ENCODE results near the gene F7. TPM values are rescaled to one million over a fixed set of nuclear protein-coding genes. Genes with fewer than 3 reads are reported as not detected.

F7 gene
- total RNA-seq, 1 donor from 2014 or later = not detected

- intact Hi-C loops (cut with micrococcal nuclease) = no loop called here
These were observed 10.7 kb downstream of the F7 start for GRCh38 chr13:113116206-113116800.

- intact Hi-C loops (cut with micrococcal nuclease) = no loop called here
These were observed 11.3 kb downstream of the F7 start for GRCh38 chr13:113116871-113117271.

DNA sequence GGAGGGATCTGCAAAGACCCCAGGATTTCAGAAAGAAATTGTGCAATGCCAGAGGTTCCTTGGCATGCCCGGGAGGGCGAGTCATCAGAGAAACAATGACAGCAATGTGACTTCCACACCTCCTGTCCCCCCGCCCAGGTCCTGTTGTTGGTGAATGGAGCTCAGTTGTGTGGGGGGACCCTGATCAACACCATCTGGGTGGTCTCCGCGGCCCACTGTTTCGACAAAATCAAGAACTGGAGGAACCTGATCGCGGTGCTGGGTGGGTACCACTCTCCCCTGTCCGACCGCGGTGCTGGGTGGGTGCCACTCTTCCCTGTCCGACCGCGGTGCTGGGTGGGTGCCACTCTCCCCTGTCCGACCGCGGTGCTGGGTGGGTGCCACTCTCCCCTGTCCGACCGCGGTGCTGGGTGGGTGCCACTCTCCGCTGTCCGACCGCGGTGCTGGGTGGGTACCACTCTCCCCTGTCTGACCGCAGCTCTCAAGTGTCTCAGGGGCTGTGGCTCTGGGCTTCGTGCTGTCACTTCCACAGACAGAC is 11.8 kb downstream of the F7 start:
- intact Hi-C loops (cut with micrococcal nuclease) = no loop called here

DNA sequence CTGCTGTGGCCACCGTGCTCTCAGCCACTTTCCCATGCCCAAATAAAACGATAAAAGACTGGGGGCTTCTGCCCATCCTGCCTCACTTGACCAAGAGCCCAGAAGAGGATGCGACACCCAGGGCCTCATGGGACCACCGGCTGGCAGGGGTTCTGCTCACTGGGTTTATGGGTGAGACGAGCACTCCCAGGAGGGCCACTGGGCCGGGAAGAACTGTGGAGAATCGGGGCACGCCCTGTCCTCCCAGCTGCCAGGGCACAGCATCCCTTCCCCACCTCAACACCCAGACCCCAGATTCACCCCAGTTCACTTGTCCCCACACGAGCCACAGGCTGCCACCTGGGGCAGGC is 12.3 kb downstream of the F7 start:
- intact Hi-C loops (cut with micrococcal nuclease) = no loop called here

DNA sequence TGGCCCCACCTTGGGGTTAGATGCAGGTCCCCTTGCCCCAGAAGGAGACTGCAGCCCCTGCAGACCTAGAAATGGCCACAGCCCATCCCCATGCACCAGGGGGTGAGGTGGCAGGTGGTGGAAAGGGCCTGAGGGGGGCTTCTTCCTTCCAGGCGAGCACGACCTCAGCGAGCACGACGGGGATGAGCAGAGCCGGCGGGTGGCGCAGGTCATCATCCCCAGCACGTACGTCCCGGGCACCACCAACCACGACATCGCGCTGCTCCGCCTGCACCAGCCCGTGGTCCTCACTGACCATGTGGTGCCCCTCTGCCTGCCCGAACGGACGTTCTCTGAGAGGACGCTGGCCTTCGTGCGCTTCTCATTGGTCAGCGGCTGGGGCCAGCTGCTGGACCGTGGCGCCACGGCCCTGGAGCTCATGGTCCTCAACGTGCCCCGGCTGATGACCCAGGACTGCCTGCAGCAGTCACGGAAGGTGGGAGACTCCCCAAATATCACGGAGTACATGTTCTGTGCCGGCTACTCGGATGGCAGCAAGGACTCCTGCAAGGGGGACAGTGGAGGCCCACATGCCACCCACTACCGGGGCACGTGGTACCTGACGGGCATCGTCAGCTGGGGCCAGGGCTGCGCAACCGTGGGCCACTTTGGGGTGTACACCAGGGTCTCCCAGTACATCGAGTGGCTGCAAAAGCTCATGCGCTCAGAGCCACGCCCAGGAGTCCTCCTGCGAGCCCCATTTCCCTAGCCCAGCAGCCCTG is 12.8 kb downstream of the F7 start:
- intact Hi-C loops (cut with micrococcal nuclease) = no loop called here

GRCh38 chr13:113119166-113119821 is 13.7 kb downstream of the F7 start:
- intact Hi-C loops (cut with micrococcal nuclease) = no loop called here

DNA sequence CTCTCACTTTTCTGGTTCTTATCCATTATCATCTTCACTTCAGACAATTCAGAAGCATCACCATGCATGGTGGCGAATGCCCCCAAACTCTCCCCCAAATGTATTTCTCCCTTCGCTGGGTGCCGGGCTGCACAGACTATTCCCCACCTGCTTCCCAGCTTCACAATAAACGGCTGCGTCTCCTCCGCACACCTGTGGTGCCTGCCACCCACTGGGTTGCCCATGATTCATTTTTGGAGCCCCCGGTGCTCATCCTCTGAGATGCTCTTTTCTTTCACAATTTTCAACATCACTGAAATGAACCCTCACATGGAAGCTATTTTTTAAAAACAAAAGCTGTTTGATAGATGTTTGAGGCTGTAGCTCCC is 14.2 kb downstream of the F7 start:
- intact Hi-C loops (cut with micrococcal nuclease) = no loop called here

DNA sequence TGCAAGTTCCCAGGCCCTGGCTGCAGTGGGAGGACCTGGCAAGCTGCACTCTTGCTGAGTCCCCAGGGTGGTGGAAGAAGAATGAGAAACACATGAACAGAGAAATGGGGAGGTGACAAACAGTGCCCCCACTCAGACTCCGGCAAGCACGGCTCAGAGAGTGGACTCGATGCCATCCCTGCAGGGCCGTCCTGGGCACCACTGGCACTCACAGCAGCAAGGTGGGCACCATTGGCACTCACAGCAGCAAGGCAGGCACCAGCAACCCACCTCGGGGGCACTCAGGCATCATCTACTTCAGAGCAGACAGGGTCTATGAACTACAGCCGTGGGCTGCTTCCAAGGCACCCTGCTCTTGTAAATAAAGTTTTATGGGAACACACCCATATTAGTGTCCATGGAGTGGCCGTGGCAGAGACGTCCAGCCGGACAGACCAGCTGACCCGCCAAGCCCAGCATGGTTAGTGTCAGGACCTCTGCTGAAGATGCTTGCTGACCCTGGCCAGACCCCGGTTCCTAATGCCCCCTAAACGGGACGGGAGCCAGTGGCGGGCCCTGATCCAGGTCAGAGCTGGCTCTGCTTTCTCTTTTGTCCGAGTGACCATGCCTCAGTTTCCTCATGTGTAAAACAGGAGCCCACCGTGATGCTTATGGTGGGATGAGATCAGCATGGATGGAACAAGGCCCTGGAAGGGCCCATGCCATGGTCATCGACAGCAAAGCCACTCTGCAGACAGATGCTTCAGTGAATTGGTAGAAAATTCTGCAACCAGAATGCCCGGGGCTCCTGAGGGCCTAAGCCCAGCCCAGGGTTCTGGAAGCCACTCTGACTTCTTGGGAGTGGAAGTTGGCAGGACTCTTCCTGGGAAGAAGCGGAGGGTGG is 14.9 kb downstream of the F7 start:
- intact Hi-C loops (cut with micrococcal nuclease) = no loop called here

DNA sequence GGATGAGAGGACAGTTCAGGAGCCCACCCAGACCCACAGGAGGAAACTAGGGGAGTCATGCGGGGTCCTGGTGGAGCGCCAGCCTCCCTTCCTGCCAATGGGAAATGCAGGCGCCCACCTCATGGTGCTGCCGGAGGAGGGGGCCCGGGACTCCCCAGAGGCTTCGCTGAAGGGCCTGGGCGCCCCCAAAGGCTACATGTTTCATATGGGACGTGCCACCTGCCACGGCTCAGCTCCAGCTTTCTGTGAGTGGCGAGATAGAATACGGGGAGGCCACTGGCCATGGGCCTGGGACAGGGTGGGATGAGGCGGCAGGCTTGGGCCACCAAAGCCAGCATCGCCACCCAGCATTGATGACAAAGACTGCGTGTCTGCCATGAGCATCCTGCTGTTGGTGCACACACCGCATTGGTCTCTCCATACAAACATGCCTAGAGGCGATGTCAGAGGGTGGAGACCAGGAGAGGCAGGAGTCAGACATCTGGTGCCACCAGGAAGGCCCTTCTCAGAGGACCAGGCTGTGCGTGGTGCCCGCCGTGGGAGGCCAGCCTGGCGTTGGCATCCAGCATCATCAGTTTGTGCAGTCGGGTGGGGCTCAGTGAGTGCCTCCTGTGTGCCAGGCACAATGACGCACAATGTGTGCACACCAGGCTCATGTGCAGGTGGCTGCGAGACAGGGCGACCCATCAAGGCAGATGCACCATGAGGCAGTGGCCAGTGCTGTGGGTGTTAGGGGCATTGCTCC is 15.8 kb downstream of the F7 start:
- intact Hi-C loops (cut with micrococcal nuclease) = no loop called here

GRCh38 chr13:113121928-113122471 is 16.4 kb downstream of the F7 start:
- intact Hi-C loops (cut with micrococcal nuclease) = no loop called here

DNA sequence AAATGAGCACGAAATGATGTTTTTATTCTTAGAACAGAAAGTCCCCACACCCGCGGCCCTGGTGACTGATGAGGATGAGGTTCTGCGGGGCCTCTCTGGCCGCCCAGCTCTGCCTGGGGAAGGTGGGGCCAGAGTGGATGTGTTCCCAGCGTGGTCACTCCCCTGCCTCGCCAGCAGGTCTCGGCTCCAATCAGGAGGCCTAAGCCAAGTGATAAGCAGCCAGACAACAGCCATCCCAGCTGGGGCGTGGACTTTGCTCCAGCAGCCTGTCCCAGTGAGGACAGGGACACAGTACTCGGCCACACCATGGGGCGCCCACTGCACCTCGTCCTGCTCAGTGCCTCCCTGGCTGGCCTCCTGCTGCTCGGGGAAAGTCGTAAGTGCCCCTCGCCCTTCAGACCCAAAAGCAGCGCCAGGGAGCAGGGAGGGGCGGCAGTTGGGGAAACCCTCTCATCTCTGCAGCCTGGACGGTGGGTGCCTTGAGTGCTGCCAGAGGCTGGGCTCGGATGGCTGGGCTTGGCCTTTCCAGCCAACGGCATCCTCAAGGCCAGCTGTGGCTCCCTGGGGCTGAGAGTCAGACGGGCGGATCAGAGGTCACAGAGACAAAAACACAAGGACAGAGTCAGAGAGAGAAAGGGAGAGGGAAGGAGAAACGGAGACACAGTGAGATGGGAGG is 17.1 kb downstream of the F7 start, which contains the start of gene F10:
F10 (plus strand) TSS at position 250 of the 676 bp plus-strand sequence; CDS start at position 307, 57 bp downstream.
- intact Hi-C loops (cut with micrococcal nuclease) = no loop called here

- intact Hi-C loops (cut with micrococcal nuclease) = no loop called here
These were observed 17.9 kb downstream of the F7 start for GRCh38 chr13:113123226-113124201.

- intact Hi-C loops (cut with micrococcal nuclease) = no loop called here
These were observed 18.8 kb downstream of the F7 start for GRCh38 chr13:113124211-113124970.

DNA sequence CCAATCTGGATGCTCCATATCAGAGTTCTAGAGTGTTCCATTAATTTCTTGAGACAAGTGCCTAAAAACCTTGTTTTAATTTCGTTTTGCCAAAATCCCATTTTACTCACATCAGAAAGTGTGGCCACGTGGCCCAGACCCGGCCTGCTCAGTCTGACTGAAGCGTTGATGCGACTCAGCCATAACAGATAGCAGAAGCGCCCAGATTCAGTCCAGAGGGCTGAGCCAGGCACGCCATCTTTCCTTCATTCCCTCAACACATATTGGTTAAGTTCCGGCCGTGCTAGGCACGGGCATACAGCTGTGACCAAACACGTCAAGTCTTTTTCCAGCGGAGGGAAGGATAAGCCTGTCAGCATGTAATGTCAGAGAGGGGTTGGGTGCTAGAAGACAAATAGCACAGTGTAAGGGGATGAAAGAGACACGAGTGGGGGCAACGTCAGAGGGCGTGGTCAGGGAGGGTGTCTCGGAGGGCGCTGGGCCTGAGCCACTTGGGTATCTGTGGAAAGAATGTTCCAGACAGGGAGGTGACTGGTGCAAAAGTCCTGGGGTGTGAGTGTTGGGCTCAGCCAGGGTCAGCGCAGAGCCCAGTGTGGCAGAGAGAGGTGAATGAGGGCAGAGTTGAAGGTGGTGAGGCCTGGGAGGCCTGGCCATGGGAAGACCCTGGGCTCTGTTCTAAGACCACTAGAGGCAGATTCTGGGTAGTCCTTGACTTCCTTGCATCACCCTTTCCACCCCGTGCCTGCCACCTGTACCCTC is 20.1 kb downstream of the F7 start:
- intact Hi-C loops (cut with micrococcal nuclease) = no loop called here

- intact Hi-C loops (cut with micrococcal nuclease) = no loop called here
These were observed 20.9 kb downstream of the F7 start for GRCh38 chr13:113126265-113127150.

DNA sequence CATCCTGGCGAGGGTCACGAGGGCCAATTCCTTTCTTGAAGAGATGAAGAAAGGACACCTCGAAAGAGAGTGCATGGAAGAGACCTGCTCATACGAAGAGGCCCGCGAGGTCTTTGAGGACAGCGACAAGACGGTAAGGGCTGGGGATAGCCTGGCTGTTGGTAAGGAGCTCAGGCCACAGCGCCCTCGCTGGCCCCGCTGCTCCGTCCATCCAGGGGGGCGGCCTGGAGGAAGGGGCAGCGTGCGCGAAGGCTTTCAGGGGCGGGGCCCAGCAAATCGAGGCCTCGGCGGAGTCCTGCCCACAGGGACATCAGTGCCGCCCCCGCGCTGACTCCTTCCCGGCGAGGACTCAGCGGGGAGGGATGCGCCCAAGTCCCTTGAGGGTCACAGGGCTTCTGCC is 23.9 kb downstream of the F7 start:
- intact Hi-C loops (cut with micrococcal nuclease) = no loop called here
